Upper lobe of right lung (tissue), 1 donor: Measurements from ENCODE around the gene ARNT2. TPM values are rescaled to one million over a fixed set of nuclear protein-coding genes. Genes with fewer than 3 reads are reported as not detected.

ENCODE experiments used
- ATAC-seq: fragments of 200-7000 bp; cut with Tn5 transposase; one replicate; pipeline ENCODE4 v1.9.1; 2020; ENCODE audit warnings: mild to moderate bottlenecking, moderate library complexity
- DNase-seq: peaks from one replicate; pipeline ENCODE4 v3.0.0-alpha.2; 2020
- H3K27ac ChIP-seq: fragments of 200-600 bp; one replicate; pipeline ENCODE4 v1.8.0; 2022
- H3K27me3 ChIP-seq: fragments of 200-600 bp; one replicate; pipeline ENCODE4 v1.8.0; 2022; ENCODE audit warnings: mild to moderate bottlenecking
- H3K36me3 ChIP-seq: fragments of 200-600 bp; one replicate; pipeline ENCODE4 v1.8.0; 2022
- H3K4me1 ChIP-seq: fragments of 200-600 bp; one replicate; pipeline ENCODE4 v1.8.0; 2022
- H3K4me3 ChIP-seq: fragments of 200-600 bp; one replicate; pipeline ENCODE4 v1.8.0; 2022; ENCODE audit warnings: mild to moderate bottlenecking
- H3K9me3 ChIP-seq: fragments of 200-600 bp; one replicate; pipeline ENCODE4 v1.8.0; 2022
- CTCF ChIP-seq: fragments of 200-600 bp; IDR thresholded peaks from one replicate; pipeline ENCODE4 v1.8.0; 2022; ENCODE audit warnings: antibody characterized with exemption
- intact Hi-C: fragments of 100-400 bp; cut with DNase I; formaldehyde crosslinking; loops from one replicate; pipeline ENCODE4 v1.11.0; 2022
- total RNA-seq: library from RNA; stranded (reverse); fragmentation: NEBNext Ultra II Directional; extraction: Animal tissue kit (Norgen Biotek cat#: 25700); gene quantifications from one replicate; pipeline ENCODE4 v1.2.1, GENCODE V29; 2021
- donor health status: DM: no; HTN: yes; CAD: no; lungs with severe emphysema.

Gene ARNT2
- total RNA-seq, 1 donor from 2014 or later: 12.9 TPM

GRCh38 chr15:80570553-80570952 lies 166.4 kb downstream of the ARNT2 start:
- Histone ChIP-seq H3K9me3 (no peaks in the 10 kb centered on the region), H3K4me3 (no peak overlapping the region), H3K4me1 (no peaks in the 10 kb centered on the region), H3K36me3 (no peaks in the 10 kb centered on the region), H3K27me3 (no peaks in the 10 kb centered on the region), H3K27ac (no peak overlapping the region)
- DNase-seq (no peak), ATAC-seq (no peak)
- no peak for TF ChIP-seq CTCF
- intact Hi-C loops: no loop called here

- intact Hi-C loops: no loop called here
- Histone ChIP-seq H3K4me3 (no peak overlapping the region), H3K27ac (no peak overlapping the region), H3K27me3 (no peaks in the 10 kb centered on the region), H3K36me3 (no peaks in the 10 kb centered on the region), H3K4me1 (no peaks in the 10 kb centered on the region), H3K9me3 (no peaks in the 10 kb centered on the region)
- DNase-seq (no peak), ATAC-seq (no peak)
- no peak for TF ChIP-seq CTCF
These were observed 168.2 kb downstream of the ARNT2 start for GRCh38 chr15:80572337-80572736.

DNA sequence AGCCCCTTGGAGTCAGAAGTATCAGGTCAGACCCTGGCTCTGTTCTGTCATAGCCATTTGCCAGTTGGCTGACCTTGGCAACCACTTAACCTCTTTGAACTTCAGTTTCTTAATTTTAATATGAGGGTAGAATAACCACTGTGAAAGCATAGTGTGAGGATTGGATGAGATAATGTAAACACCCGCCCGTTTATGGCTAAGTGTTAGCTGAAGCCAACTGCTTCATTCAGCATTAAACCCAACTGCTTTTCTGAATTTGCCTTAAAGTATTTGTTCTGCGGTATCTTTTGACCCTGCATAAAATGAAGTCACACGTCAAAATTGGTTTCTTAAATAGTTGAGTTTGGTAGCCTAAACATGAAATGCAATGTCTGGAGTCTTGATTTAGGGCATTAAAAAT lies 169.4 kb downstream of the ARNT2 start:
- DNase-seq: no peak
- ATAC-seq: no peak
- H3K36me3 ChIP-seq: no peaks in the 10 kb centered on the region
- H3K27ac ChIP-seq: no peak overlapping the region
- no peak overlapping the region for H3K4me3 ChIP-seq
- no peaks in the 10 kb centered on the region for H3K27me3 ChIP-seq
- no peaks in the 10 kb centered on the region for H3K9me3 ChIP-seq
- TF ChIP-seq CTCF: no peak
- intact Hi-C loops: no loop called here
- no peaks in the 10 kb centered on the region for H3K4me1 ChIP-seq

DNA sequence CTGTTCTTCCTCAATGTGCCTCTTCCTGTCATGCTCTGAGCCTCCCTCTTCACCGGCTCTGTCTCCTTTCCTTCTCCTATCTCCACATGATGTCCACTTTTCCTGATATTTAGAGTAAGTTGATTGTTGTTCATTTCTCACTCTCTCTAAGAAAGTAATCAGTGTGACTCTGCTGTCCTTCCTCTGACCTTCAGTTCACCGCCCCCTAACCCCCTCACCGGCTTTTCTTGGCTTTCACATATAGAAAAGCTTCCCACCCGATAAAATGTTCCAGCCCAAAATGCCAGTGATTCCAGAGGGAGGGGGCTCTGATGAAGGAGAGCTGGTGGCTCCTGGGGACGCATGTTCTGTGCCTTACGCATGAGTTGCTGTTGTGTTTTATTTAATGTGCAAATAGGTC lies 170.4 kb downstream of the ARNT2 start:
- intact Hi-C loops: no loop called here
- Histone ChIP-seq H3K27me3 (no peaks in the 10 kb centered on the region), H3K27ac (no peak overlapping the region), H3K36me3 (no peaks in the 10 kb centered on the region), H3K4me1 (no peaks in the 10 kb centered on the region), H3K4me3 (no peak overlapping the region), H3K9me3 (no peaks in the 10 kb centered on the region)
- ATAC-seq (no peak), DNase-seq (no peak)
- TF ChIP-seq CTCF: no peak

DNA sequence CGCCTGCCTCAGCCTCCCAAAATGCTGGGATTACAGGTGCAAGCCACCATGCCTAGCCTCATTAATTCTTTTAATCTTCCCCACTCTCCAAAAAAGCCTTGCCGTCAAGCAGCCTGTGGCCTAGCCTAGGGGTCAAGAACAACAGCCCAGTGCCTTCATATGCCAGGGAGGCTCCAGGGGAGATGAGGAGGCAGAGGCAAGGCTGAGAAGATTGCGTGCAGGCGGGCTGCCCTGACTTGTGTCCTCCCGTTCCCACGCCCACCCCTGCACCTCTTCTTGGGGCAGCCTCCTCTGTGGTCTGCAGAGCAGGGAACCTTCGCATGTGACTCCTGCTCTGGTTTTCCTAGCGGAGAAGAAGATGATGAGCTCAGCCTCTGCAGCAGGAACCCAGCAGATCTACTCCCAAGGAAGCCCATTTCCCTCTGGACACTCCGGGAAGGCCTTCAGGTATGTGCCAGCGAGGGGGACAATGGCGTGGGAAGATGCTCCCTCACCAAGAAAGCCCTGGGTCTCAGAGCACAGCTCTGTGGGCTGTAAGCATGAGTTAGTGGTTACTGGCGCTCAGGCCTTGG lies 172.4 kb downstream of the ARNT2 start:
- no peaks in the 10 kb centered on the region for H3K4me1 ChIP-seq
- peak; percentile 57 for DNase-seq
- no peaks in the 10 kb centered on the region for H3K36me3 ChIP-seq
- H3K27me3 ChIP-seq: no peaks in the 10 kb centered on the region
- H3K27ac ChIP-seq: no peak overlapping the region
- intact Hi-C loops: no loop called here
- ATAC-seq: no peak
- no peaks in the 10 kb centered on the region for H3K9me3 ChIP-seq
- no peak overlapping the region for H3K4me3 ChIP-seq
- TF ChIP-seq CTCF: no peak

DNA sequence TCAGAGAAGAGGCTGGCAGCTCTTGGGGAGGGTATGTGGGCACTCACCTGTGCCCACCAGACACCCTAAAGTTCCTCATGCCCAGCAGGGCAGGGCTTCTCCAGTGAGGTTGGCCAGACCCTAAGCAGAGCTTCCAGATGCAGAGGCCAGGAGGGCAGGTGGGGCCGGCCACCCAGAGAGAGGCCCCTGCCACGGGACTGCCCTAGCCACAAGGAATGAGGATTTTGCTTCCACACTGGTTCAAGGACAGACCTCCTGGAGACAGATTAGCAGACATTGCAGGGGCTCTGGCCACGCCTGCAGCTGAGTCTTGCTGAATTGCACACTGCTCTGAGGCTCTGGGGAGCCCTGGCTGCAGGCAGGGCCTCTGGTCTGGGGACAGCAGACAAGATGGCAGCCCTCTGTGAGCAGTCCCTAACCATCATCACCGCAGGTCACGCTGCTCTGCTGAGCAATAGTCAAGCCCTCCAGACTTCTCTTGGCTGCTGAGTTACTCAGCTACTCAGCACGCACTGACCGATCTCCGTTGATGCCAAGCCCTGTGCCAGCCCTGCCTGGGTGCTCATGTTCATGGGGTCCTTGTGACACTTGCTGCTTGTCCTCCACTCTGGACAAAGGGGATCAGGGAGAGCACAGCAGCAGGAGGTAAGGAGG lies 173.5 kb downstream of the ARNT2 start:
- H3K36me3 ChIP-seq: no peaks in the 10 kb centered on the region
- ATAC-seq (no peak), DNase-seq (peak; percentile 35)
- no peak overlapping the region for H3K27ac ChIP-seq
- H3K27me3 ChIP-seq: no peaks in the 10 kb centered on the region
- H3K4me1 ChIP-seq: no peaks in the 10 kb centered on the region
- no peak overlapping the region for H3K4me3 ChIP-seq
- intact Hi-C loops: no loop called here
- H3K9me3 ChIP-seq: no peaks in the 10 kb centered on the region
- no peak for TF ChIP-seq CTCF
